HG03520 (cell line): ENCODE results near the gene ELOVL4.
A peak's percentile ranks its signal among the peaks of the same experiment; 100 is the strongest.

Source experiments
- ATAC-seq: cut with Tn5 transposase; IDR thresholded peaks from one replicate; pipeline ENCODE4 v1.9.1; 2021; ENCODE audit warnings: mild to moderate bottlenecking, moderate library complexity; ENCODE audit not compliant: unreplicated experiment

The ELOVL4 gene

GRCh38 chr6:79913369-79913768 lies 34.0 kb downstream of the ELOVL4 start:
- ATAC-seq = no peak

- no peak for ATAC-seq
These were observed 35.4 kb downstream of the ELOVL4 start for GRCh38 chr6:79911992-79912391.

GRCh38 chr6:79909517-79909916 lies 37.8 kb downstream of the ELOVL4 start:
- no peak for ATAC-seq

GRCh38 chr6:79902046-79902445 lies 45.3 kb downstream of the ELOVL4 start:
- no peak for ATAC-seq

GRCh38 chr6:79898076-79898475 lies 49.3 kb downstream of the ELOVL4 start:
- no peak for ATAC-seq

- no peak for ATAC-seq
These were observed 51.3 kb downstream of the ELOVL4 start for GRCh38 chr6:79896075-79896449.

- ATAC-seq = no peak
These were observed 51.8 kb downstream of the ELOVL4 start for GRCh38 chr6:79895382-79896074.

- ATAC-seq = no peak
These were observed 52.4 kb downstream of the ELOVL4 start for GRCh38 chr6:79894939-79895338.

- ATAC-seq = no peak
These were observed 58.8 kb downstream of the ELOVL4 start for GRCh38 chr6:79888587-79888986.

- no peak for ATAC-seq
These were observed 69.1 kb downstream of the ELOVL4 start for GRCh38 chr6:79878142-79878748.

- no peak for ATAC-seq
These were observed 72.7 kb downstream of the ELOVL4 start for GRCh38 chr6:79874531-79875134.

- ATAC-seq = no peak
These were observed 74.4 kb downstream of the ELOVL4 start for GRCh38 chr6:79872986-79873385.

GRCh38 chr6:79872303-79872702 lies 75.0 kb downstream of the ELOVL4 start:
- ATAC-seq = no peak

- ATAC-seq = peak; percentile 100
These were observed 77.7 kb downstream of the ELOVL4 start for GRCh38 chr6:79869600-79870084.

- no peak for ATAC-seq
These were observed 78.2 kb downstream of the ELOVL4 start for GRCh38 chr6:79869184-79869583.

- ATAC-seq = no peak
These were observed 79.1 kb downstream of the ELOVL4 start for GRCh38 chr6:79868098-79868722.
